ENCODE measurements around the gene ADCY6.

DNA sequence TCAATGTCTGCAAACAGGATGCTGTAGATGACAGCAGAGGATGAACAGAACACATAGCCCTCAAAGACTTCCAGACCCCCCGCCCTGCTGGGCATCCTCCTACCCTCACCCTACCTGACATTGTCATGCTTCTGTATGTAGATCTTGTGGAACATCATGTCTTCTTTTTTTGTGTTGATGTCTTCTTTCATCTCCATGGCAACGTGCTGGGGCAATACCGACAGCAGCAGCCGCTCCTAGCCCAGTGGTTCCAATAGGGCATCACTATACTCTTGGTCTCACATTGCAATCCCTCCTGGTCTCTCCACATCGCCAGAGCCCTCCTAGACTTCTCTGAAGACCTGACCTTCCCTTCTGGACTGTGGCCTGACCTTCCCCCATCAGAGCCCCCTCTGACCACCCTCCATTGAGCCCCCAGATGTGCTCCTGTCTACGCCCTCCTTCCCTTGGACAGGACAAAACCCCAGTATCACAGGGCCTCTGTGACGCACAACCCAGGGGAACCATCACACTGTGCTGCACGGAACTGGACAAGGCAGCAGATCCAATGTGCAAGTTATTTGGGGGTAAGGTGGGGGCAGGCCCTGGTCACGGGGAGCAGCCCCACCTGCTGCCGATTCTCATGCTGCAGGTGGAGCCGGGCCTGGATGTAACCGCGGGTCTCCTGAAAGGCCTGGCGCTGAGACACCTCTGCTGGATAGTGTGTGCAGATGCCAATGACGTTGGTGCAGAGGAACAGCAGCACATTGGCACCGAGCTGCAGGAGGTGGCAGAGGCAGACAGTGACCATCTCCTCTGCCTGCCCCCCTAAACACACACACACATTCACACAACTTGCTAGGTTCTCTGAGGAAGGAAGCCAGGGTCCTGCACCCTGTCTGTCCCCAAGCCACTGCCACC, 11.1 kb downstream of the ADCY6 start:
- TF ChIP-seq POLR2A (IDR thresholded peaks at IDR 0.05): no peak
- TF ChIP-seq, protein P1, sequence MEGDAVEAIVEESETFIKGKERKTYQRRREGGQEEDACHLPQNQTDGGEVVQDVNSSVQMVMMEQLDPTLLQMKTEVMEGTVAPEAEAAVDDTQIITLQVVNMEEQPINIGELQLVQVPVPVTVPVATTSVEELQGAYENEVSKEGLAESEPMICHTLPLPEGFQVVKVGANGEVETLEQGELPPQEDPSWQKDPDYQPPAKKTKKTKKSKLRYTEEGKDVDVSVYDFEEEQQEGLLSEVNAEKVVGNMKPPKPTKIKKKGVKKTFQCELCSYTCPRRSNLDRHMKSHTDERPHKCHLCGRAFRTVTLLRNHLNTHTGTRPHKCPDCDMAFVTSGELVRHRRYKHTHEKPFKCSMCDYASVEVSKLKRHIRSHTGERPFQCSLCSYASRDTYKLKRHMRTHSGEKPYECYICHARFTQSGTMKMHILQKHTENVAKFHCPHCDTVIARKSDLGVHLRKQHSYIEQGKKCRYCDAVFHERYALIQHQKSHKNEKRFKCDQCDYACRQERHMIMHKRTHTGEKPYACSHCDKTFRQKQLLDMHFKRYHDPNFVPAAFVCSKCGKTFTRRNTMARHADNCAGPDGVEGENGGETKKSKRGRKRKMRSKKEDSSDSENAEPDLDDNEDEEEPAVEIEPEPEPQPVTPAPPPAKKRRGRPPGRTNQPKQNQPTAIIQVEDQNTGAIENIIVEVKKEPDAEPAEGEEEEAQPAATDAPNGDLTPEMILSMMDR (IDR thresholded peaks at IDR 0.05 in 4 of 5, conservative IDR thresholded peaks at IDR 0.05 in 1 of 5): no peak

Measured in gastrocnemius medialis (tissue), 4 donors.